ENCODE measurements around the gene COL23A1.
"Not testable (repeated sequence)": the region's sequence is repeated elsewhere in the genome, so short reads cannot be mapped to it uniquely, and the experiment has no call there.

COL23A1 gene

DNA sequence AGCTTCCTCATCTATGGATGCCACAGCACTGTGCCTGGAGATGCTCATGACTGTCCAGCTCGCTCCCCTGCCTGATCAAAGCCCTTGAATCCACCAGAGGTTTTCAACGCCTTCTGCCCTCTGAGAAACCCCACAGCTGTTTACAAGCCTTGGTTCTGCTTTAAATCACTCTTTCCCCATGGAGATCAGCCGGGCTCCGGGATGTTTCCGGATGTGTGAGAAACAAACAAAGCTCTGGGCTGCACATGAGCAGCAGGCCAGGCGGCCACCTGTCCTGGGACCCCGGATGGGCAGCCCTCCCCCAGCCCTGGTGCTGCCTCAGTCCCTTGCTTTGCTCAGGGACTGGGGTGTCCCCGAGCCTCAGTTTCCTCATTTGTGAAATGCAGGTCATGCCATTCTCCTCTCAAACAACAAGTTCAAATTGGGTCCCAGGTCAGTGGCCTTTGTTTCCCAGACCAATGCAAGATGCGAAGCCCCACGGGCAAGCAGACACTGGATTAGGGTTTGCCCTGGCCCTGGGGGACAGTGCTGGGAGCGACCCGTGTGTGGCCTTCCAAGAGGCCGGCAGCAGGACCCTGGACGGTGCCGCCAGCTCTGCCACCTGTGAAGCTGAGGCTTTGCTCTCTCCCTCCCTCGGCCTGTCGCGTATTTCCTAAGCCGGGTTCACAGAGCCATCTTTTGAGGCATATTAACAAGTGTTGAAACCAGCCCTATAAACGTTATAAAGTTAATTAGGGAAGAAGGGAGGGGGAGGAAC is 315.2 kb downstream of the COL23A1 start:
- no peak for DNase-seq

GRCh38 chr5:178273665-178274541 is 316.3 kb downstream of the COL23A1 start:
- no peak for DNase-seq

DNA sequence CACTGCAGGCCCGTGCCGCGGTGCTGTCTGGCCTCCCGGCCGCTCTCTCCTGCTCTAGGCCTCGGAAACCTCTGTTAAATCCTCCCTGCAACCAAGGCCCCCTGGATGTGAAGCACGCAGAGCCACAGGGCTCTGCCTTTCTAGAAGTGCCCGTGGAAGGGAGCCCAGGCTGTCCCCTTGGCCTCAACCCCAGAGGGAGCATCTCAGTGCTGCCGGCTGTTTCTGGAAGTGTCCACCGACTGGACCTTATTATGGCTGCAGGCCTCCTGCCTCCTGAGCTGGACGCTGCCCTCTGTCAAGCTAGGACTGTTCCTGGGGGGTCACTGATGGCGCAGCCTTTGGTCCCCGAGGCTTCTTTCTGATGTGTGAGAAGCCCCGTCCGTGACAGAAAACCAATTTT is 317.2 kb downstream of the COL23A1 start:
- no peak for DNase-seq

GRCh38 chr5:178272591-178272990 is 317.6 kb downstream of the COL23A1 start:
- no peak for DNase-seq

DNA sequence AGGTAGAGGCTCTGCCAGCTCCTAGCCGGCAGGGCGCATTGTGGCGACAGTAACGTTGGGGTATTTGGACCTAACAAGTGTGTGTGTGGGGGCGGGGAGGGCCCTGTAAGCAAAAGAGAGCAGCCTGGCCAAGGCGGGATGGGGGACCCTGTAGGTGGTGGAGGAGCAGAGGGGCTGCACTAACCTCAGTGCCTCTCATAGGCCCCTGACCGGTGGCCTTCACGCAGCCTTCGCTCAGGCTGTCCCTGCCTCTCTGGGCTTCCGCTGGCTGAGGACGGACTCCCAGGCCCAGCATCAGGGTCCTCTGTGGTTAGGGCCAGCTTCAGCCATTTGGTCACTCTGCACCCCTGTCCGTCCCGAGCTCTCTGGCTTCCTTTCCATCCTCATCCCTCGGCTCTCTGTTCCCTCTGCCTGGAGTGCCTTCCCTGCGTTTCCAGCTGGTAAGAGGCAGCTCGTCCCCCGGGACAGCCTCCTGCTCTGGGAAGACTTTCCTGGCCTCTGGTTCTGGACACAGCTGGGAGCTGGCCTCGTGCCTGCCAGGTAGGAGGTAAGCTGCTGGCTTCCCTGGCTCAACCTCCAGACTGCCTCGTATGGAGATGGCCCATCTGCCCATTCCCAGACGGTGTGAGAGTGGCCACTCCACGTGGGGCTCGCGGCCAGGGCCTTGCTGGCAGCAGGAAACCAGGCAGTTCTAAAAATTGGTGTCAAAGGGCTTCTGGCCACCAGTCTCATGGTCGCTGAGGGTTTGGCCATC is 318.3 kb downstream of the COL23A1 start:
- no peak for DNase-seq

DNA sequence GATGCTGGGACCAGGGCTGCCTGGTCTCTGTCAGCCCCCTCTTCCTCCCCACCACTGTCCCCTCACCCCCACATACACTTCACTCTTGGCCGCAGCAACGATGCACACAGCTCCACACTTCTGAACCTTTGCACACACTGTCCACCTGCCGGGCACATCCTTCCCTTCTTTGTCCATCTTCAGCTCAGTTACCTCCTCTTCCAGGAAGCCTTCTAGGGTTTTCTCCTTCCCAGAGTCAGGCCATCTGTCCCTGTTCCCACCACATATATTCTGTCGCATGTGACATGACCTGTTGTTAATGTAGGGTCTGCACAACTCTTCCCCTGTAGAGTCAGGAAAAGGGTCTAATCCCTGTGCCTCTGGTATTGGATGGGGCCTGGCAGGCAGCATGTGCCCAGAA is 319.0 kb downstream of the COL23A1 start:
- no peak for DNase-seq

- DNase-seq = no peak
Measured at GRCh38 chr5:178269499-178269898, 320.7 kb downstream of the COL23A1 start.

- DNase-seq = no peak
Measured at GRCh38 chr5:178267876-178268275, 322.3 kb downstream of the COL23A1 start.

GRCh38 chr5:178267245-178267644 is 322.9 kb downstream of the COL23A1 start:
- DNase-seq = no peak

DNA sequence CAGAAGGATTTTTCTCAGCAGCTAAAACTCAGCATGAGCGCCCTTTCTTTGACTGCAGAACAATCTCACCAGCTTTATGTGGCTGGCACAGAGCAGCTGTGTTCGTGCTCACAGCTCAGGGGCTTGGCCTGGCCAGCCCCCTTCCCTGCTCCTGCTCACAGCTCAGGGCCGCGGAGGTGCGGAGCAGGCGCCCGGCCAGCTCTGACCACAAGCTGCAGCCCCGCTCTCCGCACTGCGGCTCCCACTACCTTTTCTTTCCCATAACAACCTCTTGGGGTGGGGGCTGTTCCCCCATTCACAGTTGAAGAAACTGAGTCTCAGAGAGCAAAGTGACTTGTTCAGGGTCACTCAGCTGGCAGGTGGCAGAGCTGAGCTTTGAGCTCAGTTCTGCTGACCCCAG is 323.6 kb downstream of the COL23A1 start:
- no peak for DNase-seq

DNA sequence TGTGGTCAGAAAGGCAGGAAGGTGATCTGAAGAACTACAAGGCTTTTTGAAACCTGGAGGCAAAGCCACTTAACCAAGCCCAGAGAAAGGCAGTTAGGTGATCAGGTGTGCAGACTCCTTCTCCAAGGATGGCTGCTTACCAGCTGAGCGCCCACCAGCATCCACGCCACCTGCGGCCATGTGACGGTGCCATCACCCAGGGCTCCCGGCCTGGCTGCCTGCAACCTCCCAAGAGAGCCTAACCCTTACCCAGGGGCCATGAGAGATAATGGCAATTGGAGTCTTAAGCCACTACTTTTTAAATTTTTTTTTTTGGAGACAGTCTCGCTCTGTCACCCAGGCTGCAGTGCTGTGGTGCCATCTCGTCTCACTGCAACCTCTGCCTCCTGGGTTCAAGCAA is 324.4 kb downstream of the COL23A1 start:
- DNase-seq = no peak

DNA sequence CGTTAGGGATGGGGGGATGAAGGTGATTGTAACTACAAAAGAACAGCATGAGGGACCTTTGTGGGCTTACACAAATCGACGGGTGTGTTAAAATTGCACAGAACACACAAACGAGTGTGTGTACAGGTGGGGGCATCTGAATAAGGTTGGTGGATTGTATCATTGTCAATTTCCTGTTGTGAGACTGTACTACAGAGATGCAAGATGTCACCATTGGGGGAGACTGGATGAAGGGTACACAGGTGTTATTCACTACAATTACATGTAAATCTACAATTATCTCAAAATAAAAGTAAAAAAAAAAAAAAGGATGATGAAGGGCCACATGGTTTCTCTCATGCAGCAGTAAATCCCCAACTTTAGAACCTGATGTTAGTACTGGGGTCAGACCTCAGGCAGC is 326.1 kb downstream of the COL23A1 start:
- DNase-seq = no peak

GRCh38 chr5:178261666-178262600 is 328.3 kb downstream of the COL23A1 start:
- no peak for DNase-seq

DNA sequence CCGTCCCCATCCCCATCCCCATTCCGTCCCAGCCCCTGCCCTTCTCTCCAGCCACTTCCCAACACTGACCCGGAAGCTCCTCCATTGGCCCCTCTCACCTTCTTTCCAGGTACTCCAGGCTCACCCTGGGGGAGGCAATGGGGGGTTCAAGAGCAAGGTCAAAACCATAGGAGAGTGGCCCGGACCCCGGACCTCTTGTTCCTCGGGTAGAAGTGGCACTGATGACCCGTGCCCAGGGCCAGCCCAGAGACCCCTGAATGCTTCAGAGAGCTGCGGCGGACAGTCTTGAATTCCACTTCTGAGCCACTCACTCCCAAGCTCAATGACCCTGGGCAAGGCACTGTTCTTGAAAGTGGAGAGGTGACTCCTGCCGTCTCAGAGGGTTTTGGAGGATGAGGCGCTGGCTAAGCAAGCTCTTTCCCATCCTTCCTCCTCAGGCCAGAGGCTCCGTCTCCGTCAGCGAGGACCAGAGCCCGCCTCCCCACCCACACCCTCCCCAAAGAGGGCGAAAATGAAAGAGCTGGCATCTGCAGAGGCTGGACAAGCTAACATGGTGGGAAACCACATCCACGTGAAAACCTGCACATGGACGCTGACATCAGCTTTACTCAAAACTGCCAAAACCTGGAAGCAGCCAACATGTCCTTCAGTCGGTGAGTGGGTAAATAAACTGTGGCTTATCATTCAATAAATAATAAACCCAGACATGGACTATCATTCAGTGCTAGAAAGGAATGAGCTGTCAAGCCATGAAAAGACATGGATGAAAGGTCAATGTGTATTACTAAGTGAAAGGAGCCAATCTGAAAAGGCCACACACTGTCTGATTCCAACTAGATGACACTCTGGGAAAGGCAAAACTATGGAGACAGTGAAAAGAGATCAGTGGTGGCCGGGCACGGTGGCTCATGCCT is 330.3 kb downstream of the COL23A1 start:
- DNase-seq = no peak

DNA sequence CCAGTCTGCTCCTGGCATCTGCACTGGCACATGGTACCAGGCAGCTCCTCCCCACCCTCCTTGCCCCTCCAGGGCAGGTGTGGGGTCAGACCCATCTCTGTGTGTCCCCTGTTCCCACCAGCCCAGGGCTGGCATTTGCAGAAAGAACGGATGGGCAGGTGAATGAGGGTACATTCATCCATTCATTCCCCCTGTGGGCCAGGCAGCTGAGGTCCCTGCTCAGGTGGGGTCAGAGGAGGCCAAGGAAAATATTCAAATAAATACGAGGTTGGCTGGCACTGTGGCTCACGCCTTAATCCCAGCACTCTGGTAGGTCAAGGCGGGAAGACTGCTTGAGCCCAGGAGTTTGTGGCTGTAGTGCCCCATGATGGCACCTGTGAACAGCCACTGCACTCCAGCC is 332.5 kb downstream of the COL23A1 start:
- no peak for DNase-seq

DNA sequence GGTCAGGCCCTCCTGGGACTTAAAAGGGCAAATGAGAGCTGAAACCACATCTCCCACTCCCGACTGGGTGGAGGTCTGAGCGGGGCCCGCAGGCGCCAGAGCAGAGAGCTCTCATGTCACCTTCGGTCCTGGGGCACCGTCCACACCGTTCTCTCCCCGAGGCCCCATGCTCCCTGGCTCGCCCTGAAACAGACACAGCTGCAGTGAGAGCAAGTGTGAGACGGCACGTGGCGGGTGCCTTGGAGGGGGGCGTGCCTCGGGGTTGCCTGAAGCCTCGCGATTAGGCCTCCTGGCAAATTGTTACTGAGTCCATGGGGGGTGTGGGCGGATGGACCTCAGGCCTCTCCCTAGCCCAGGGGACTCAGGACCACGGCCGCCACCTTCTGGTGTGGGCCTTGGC is 333.4 kb downstream of the COL23A1 start:
- DNase-seq = no peak

GRCh38 chr5:178253632-178254031 is 336.6 kb downstream of the COL23A1 start:
- DNase-seq = not testable (repeated sequence)

DNA sequence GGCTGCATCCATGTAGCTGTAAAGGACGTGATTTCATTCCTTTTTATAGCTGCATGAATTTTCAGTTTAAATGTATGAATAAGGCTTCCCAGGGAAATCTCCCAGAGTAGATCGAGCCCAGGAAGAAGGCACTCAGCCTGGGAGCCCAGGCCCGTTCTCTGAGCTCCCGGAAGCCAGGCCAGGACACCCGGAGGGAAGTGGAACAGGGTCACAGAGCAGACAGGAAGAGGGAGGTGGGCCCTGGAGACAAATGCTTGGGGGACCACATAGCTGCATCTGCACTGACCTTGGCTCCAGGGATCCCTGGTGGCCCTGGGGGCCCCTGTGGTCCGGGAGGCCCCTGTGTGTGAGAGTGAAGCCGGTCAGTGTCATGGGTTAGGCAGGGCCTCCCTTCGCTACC is 337.9 kb downstream of the COL23A1 start:
- no peak for DNase-seq

- DNase-seq = no peak
Measured at GRCh38 chr5:178250263-178250662, 339.9 kb downstream of the COL23A1 start.

DNA sequence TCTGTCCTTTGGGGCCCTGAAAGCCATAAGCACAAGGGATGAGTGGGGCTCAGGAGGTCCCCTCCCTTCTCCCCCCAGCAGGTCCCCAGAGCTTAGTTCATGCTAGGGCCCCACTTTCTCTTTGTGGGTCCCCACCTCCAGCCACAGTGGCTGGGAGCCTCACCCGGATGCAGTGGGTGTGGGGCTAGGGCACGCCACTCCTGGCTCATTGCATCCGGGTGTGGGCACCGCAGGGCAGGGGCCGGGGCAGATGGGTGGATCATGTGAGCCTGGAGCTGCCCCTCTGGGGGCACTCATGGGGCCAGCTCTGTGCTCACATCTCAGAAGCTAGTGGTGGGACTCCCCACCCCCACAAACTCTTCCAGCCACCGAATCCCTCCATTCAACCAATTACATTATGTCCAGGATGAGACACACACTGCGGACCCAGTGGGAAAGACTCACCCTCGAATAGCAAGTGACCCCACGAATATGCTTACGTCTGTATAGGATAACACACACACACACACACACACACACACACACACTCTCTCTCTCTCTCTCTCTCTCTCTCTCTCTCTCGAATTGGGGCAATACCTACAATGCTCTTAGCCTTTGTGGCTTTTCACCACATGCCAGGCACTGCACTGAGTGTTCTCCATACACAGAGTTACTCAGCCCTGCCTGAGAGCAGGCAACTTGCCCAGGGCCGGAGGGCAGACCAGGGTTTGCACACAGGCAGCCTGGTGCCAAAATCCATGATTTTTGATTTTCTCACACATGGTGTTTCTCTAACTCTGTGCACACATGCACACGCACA is 340.8 kb downstream of the COL23A1 start:
- DNase-seq = peak; percentile 23

All from fibroblast of upper back skin (primary cell).